Adrenal gland (tissue), 5 donors: Measurements from ENCODE around the gene ENKUR.

Source experiments
- CTCF ChIP-seq, 6 experiments: fragments of 450-650 bp in 4 of 6; fragments of 200-600 bp in 2 of 6; sonication (generic) in 1 of 6; IDR thresholded peaks; 1 replicate in 5 of 6; 2 replicates in 1 of 6; pipeline versions ENCODE4 v1.5.1 to v1.8.0; 2016 to 2021; ENCODE audit warnings: antibody characterized with exemption in 6 of 6, mild to moderate bottlenecking in 2 of 6, moderate library complexity in 1 of 6
- POLR2A ChIP-seq, 2 donors: fragments of 450-650 bp; IDR thresholded peaks; one replicate each; pipeline ENCODE4 v1.6.1; 2017; ENCODE audit warnings: antibody characterized with exemption in 2 of 2, mild to moderate bottlenecking in 2 of 2, moderate library complexity in 1 of 2
- donor health status: DM: no; HTN: no; CAD: no.

GRCh38 chr10:24983130-24983529 lies 32.8 kb downstream of the ENKUR start:
- TF ChIP-seq CTCF (IDR thresholded peaks at IDR 0.05) (no peak), POLR2A (IDR thresholded peaks at IDR 0.05) (no peak)
